Prostate gland (tissue), 2 donors: ENCODE results near the gene ABLIM3. TPM values are rescaled to one million over a fixed set of nuclear protein-coding genes. Genes with fewer than 3 reads are reported as not detected.

Experiments
- DNase-seq: peaks from one replicate; pipeline ENCODE4 v3.0.0-alpha.2; 2019; ENCODE audit warnings: low spot score
- H3K27ac ChIP-seq, 2 donors: fragments of 200-600 bp; sonication (generic); 2 replicates each; pipeline ENCODE4 v1.5.1; 2017 to 2019
- H3K27me3 ChIP-seq: fragments of 200-600 bp; sonication (generic); replicated peaks from 2 replicates; pipeline ENCODE4 v1.5.1; 2019; ENCODE audit not compliant: insufficient read depth
- H3K36me3 ChIP-seq, 2 donors: fragments of 200-600 bp; sonication (generic); 1 replicate in 1 of 2; 2 replicates in 1 of 2; pipeline versions ENCODE4 v1.5.1 to v1.8.1; 2017 to 2019
- H3K4me1 ChIP-seq: fragments of 200-600 bp; sonication (generic); replicated peaks from 2 replicates; pipeline ENCODE4 v1.5.1; 2019
- H3K4me3 ChIP-seq, 2 donors: fragments of 200-600 bp; sonication (generic); 2 replicates each; pipeline ENCODE4 v1.5.1; 2017 to 2019
- H3K9me3 ChIP-seq: fragments of 200-600 bp; sonication (generic); 2 replicates; pipeline ENCODE4 v1.5.1; 2017
- POLR2A ChIP-seq: fragments of 450-650 bp; IDR thresholded peaks from one replicate; pipeline ENCODE4 v1.6.1; 2016; ENCODE audit warnings: antibody characterized with exemption, mild to moderate bottlenecking
- POLR2AphosphoS5 ChIP-seq: sonication (generic); formaldehyde crosslinking; IDR thresholded peaks from one replicate; pipeline ENCODE4 v1.6.1; 2017; ENCODE audit warnings: antibody characterized with exemption
- WGBS: methylation state at CpG from one replicate; pipeline ENCODE4 v1.1.5; 2018; 5-methylcytosine and 5-hydroxymethylcytosine counted together
- intact Hi-C: fragments of 100-400 bp; cut with DNase I; formaldehyde crosslinking; loops from one replicate; pipeline ENCODE4 v1.14.2; 2022
- total RNA-seq, 2 donors: library from RNA; depleted of rRNA; stranded (reverse); fragments of >200 nt; gene quantifications; one replicate each; pipeline ENCODE4 v1.1.0, GENCODE V29; 2016
- TF ChIP-seq, protein P1 (sequence below), 4 experiments: fragments of 200-600 bp in 2 of 4; fragments of 450-650 bp in 2 of 4; sonication (generic) in 2 of 4; IDR thresholded peaks; 1 replicate in 3 of 4; 2 replicates in 1 of 4; pipeline ENCODE4 v1.5.1; 2016 to 2019; ENCODE audit warnings: antibody characterized with exemption in 4 of 4, mild to moderate bottlenecking in 2 of 4, moderate library complexity in 2 of 4

ABLIM3 gene
- total RNA-seq, 2 donors from 2014 or later = 9.0 to 11.7 TPM

DNA sequence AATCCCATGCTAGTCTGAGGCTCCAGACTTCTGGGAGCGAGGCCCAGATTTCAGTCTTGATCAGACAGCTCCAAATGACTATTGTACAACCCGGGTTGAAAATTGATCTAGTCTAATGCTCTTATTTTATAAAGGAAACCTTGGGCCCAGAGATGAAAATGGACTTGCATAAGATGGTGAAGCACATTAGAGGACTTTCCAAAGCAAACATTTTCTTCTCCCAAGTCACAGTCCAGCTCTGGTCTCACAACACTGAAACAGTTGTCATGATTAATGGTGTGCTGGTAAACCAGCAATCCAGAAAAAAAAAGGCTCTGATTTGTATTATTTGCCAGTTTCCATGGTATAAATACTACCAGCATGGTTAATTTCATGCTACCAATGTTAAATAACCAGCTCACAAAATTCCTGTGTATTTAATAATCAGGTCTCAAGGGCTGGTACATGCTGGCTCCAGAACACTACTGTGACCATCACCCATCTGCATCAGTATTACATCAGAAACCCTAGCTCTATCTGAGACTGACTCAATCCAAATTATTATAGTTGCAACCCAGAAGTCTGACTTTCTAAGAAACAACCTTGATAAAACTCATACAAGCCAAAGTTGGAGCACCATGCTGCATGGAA lies 32.5 kb upstream of the ABLIM3 start:
- WGBS = 89% methylated on average over 2 of the region's 2 CpGs
- DNase-seq = no peak
- Histone ChIP-seq H3K4me1 (no peaks in the 10 kb centered on the region), H3K9me3 (no peaks in the 10 kb centered on the region), H3K36me3 (no peaks in the 10 kb centered on the region), H3K4me3 (no peak overlapping the region), H3K27me3 (no peaks in the 10 kb centered on the region), H3K27ac (no peak overlapping the region)
- intact Hi-C loops = no loop called here
- TF ChIP-seq, protein P1, sequence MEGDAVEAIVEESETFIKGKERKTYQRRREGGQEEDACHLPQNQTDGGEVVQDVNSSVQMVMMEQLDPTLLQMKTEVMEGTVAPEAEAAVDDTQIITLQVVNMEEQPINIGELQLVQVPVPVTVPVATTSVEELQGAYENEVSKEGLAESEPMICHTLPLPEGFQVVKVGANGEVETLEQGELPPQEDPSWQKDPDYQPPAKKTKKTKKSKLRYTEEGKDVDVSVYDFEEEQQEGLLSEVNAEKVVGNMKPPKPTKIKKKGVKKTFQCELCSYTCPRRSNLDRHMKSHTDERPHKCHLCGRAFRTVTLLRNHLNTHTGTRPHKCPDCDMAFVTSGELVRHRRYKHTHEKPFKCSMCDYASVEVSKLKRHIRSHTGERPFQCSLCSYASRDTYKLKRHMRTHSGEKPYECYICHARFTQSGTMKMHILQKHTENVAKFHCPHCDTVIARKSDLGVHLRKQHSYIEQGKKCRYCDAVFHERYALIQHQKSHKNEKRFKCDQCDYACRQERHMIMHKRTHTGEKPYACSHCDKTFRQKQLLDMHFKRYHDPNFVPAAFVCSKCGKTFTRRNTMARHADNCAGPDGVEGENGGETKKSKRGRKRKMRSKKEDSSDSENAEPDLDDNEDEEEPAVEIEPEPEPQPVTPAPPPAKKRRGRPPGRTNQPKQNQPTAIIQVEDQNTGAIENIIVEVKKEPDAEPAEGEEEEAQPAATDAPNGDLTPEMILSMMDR (IDR thresholded peaks at IDR 0.05) = no peak
- TF ChIP-seq POLR2A (no peak), POLR2AphosphoS5 (no peak)

DNA sequence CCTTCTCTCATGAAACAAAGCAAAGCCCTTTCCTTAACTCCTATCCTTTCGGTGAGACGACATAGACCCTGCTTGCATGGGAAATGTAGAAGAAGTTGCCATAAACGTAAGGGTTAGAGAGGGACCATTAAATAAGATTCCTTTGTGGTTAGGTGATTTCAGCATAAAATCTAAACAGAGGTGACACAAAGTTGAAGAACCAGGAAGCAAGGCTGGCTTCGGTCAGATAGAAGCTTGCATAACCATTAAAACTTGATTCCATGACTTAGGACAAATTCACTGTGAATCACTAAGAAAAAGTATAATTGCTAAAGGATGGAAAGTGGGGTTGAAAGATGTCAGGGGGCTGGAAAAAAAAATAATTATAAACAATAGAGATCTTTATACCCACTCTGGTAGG lies 30.9 kb upstream of the ABLIM3 start:
- Histone ChIP-seq H3K4me3 (no peak overlapping the region), H3K36me3 (no peaks in the 10 kb centered on the region), H3K9me3 (no peaks in the 10 kb centered on the region), H3K27me3 (no peaks in the 10 kb centered on the region), H3K27ac (no peak overlapping the region), H3K4me1 (no peaks in the 10 kb centered on the region)
- no peak for DNase-seq
- intact Hi-C loops = loop anchor here (5.0 kb wide), 1 partner anchor 378 kb away; no protein-coding TSS in a partner anchor
- 79% methylated on average over 4 of the region's 4 CpGs for WGBS
- TF ChIP-seq, protein P1 (IDR thresholded peaks at IDR 0.05) = no peak
- TF ChIP-seq POLR2A (no peak), POLR2AphosphoS5 (no peak)

DNA sequence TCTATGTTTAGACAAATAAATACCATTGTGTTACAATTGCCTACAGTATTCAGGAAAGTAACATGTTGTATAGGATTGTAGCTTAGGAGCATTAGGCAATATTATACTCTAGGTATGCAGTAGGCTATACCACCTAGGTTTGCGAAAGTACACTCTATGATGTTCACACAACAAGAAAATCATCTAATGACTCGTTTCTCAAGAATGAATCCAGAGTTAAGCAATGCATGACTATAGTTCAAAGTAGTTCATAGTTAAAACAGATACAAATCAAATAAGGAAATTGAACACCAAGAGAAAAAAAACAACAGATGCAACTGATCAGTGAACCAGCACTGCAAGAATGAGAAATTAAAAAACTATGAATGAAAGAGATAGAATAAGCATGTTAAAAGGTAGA lies 27.6 kb upstream of the ABLIM3 start:
- DNase-seq = no peak
- intact Hi-C loops = loop anchor here (5.0 kb wide), 1 partner anchor 381 kb away; no protein-coding TSS in a partner anchor
- no peak for TF ChIP-seq POLR2A
- TF ChIP-seq, protein P1 (IDR thresholded peaks at IDR 0.05) = no peak
- no peak for TF ChIP-seq POLR2AphosphoS5

DNA sequence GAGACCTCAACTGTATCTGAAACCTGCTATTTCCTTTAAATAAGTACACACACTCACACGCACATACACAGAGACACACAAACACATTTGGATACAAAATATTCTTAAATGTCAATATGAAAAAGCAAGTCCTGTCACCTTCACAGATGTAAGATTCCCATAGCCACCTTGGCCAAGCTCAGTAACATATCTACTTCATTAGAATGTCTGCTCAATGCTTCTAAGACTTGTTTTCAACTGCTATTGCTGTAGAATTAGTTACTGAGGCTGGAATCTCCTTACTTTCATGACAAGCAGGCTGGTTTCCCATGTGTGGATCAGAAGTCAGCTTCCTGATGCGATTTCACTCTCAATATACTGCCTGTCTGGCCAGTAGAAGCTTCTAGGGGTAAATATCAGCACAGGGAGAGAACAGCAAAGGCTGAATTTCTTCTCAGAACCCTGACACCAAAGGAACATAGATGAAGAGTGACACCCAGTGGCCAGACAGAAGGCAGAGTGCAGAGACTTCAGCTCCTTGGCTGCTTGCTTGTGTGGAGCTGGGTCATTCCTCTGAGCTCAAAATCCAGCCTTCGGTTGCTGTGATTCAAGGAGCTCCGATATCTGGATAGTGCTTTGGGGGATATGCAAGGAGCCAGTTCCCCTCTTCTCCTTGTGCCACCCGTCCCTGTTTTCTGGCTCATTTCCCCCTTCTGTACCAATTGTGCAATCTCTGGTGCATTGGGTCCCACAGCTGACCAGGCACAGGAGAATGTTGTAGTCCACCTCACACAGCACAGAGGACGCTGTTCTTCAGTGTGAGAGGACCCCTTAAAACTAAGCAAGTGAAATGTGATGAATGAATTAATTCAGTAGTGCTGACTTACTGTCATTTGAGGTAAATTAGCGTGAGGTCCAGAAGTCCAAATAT lies 26.6 kb upstream of the ABLIM3 start:
- intact Hi-C loops = loop anchor here (5.0 kb wide), 1 partner anchor 382 kb away; no protein-coding TSS in a partner anchor
- WGBS = 35% methylated on average over 7 of the region's 7 CpGs
- peak; percentile 68 for DNase-seq
- H3K9me3 ChIP-seq = no peaks in the 10 kb centered on the region
- TF ChIP-seq, protein P1 (IDR thresholded peaks at IDR 0.05) = peak; percentile 29 to 86 (median 65)
- TF ChIP-seq POLR2A (no peak), POLR2AphosphoS5 (peak; percentile 42)
- no peak overlapping the region for H3K27ac ChIP-seq
- H3K4me3 ChIP-seq = no peak overlapping the region
- H3K4me1 ChIP-seq = no peaks in the 10 kb centered on the region
- no peaks in the 10 kb centered on the region for H3K27me3 ChIP-seq
- H3K36me3 ChIP-seq = no peaks in the 10 kb centered on the region

More for the DNA sequence above, 27.6 kb upstream of the ABLIM3 start:
- H3K4me3 ChIP-seq = no peak overlapping the region
- H3K27me3 ChIP-seq = no peaks in the 10 kb centered on the region
- 73% methylated on average over 2 of the region's 2 CpGs for WGBS
- H3K36me3 ChIP-seq = no peaks in the 10 kb centered on the region
- H3K9me3 ChIP-seq = no peaks in the 10 kb centered on the region
- H3K27ac ChIP-seq = no peak overlapping the region
- no peaks in the 10 kb centered on the region for H3K4me1 ChIP-seq
